ENCODE data around the gene CLIC3.

Gene CLIC3

DNA sequence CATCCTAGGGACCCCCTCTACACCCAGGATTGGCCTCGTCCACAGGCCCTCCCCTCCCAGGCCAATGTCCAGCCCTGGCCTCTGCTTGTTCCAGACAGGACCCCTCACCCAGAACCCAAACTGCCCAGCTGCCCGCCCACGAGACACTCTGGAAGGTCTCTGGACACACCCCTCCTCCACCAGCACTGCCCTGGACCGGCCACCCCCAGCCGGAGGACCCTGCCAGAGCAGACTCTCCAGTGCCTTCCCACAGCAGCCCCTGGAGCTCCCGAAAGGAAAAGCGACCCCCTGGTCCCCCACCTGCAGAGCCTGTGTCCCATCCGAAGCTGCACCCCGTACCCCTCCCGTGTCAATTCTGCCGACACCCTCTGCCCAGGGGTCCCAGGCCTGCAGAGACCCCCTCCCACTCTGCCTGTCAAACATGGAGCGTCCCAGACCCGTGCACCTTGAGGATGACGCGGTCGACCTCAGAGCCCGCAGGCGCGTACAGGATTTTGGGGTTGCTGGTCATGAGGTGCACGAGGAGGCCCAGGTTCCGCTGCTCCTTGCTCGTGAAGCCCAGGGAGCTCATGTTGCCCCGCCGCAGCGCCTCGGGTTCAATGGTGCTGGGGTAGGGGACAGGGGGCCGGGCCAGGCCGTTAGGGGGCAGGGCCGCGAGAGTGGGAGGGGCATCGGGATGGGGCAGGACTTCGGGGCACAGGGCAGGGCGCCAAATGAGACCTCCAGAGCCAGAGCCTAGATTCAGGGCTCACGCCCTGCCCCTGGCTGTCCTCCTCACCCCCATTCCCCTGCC is 23.7 kb upstream of the CLIC3 start:
- in situ Hi-C loops (cut with MboI; ENCODE audit: low sequenced_read_pairs): no loop called here

DNA sequence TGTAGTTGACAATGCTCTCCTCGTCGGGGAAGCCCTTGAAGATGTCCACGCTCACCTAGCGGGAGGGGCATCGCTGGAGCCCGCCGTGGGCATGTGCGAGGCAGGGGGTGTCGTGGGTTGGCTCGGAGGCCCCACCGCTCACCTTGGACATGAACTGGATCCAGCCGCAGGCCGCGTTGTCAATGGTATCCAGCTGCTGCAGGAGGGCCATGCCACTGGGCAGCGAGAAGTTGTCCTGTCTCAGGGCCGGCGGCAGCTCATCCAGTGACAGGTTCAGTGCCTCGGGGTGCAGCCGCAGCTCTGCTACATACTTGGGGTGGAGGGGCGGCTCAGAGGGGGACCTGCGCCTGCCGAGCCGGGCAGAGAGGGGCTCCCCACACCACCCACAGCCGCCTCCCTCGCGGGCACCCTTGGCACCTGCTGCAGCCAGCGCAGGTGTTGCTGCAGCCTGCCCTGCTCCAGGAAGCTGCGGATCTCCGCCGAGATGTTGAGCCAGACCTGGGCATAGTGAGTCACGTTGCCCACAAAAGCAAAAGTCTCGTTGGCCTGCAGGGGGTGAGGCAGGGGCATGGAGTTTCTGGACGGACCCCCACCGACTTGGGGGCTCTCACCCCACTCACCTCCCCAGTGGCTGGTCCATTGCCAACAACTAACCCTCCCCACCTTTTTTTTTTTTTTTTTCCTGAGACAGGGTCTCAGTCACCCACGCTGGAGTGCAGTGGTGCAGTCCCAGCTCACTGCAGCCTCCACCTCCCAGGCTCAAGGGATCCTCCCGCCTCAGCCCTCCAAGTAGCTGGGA is 22.6 kb upstream of the CLIC3 start:
- in situ Hi-C loops (cut with MboI; ENCODE audit: low sequenced_read_pairs): no loop called here

- in situ Hi-C loops (cut with MboI; ENCODE audit: low sequenced_read_pairs): no loop called here
Measured at GRCh38 chr9:137017791-137018497, 21.6 kb upstream of the CLIC3 start.

DNA sequence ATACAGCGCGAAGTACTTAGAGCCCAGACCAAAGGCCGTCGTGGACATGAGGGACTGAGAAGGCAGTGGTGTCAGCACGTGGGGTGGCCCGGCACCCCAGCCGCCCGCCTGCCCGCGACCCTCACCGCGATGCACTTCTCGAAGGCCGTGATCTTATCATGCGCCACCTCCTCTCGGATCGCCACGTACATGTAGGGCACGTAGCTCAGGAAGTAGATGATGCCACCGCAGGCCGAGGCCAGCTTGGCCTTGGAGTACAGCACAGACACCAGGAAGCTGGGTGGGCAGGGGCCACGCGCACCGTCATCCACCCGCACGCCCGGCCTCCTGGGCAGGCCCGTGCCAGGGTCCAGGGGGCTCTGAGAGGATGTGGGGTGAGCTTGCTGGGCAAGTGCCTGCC is 20.7 kb upstream of the CLIC3 start:
- in situ Hi-C loops (cut with MboI; ENCODE audit: low sequenced_read_pairs): no loop called here

- in situ Hi-C loops (cut with MboI; ENCODE audit: low sequenced_read_pairs): no loop called here
Measured at GRCh38 chr9:137016436-137016835, 20.1 kb upstream of the CLIC3 start.

- in situ Hi-C loops (cut with MboI; ENCODE audit: low sequenced_read_pairs): no loop called here
Measured at GRCh38 chr9:137015976-137016375, 19.6 kb upstream of the CLIC3 start.

DNA sequence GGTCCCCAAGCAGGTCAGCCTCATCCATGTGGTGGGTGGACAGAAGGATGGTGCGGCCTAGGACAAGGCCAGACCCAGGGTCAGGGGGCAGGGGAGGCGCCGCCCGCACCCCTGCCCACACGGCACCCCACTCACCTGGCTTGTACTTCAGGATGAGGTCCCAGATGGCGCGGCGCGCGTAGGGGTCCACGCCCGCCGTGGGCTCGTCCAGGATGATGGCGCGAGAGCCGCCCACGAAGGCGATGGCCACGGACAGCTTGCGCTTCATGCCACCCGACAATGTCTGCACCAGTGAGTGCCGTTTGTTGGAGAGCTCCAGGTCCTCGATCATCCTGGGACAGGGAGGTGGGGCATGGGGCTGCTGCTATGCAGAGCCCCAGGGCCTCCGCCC is 19.2 kb upstream of the CLIC3 start:
- in situ Hi-C loops (cut with MboI; ENCODE audit: low sequenced_read_pairs): no loop called here

DNA sequence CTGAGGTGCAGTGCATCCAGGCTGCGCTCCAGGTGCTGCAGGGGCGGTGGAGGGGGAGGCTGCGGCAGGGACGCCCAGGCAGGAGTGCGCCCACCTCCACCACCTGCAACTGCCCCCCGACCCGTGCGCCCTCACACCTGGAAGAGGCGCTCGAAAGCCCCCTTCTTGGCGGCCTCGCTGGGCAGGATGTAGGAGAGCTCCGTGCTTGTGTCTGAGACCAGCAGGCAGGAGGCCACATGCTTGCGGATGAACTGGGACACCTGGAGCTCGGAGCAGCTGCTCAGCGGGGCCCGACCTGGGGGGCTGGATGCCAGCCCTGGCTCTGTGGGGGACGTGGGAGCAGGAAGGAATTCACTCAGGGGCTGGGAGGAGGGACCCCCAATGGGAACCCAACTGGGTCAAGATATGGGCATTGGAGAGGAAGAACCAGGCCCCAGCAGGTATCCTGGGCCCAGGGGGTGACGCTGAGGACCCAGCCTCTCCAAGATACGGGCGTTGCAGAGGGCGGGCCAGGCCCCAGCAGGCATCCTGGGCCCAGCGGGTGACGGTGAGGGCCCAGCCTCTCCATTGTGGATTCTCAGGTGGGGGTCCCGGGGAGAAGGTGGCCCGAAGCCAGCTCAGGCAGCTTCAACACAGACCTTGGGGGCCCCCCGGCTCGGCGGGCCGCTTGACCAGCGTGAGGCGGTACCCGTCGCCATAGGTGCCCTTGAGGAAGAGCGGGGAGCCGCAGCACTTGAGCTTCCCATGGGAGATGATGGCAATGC is 18.6 kb upstream of the CLIC3 start:
- in situ Hi-C loops (cut with MboI; ENCODE audit: low sequenced_read_pairs): no loop called here

DNA sequence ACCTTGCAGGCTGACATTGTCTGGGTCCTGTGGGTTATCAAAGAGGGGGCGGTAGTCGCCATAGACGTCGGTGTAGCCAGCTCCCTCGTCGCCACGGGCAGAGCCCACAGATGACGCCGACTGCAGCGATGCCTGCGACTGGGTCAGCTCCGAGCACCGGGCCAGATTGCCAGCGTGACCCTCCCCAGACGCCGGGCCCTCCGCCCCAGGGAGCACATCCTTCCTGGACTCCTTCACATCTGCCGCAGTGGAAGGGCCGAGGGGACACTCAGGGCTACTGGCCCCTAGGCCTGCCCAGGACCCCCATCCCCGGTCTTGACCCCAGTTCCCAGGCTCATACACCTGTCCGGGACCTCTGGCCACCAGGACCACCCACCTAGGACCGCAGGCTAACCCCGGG is 17.8 kb upstream of the CLIC3 start:
- in situ Hi-C loops (cut with MboI; ENCODE audit: low sequenced_read_pairs): no loop called here

GRCh38 chr9:137013571-137013940 is 17.2 kb upstream of the CLIC3 start:
- in situ Hi-C loops (cut with MboI; ENCODE audit: low sequenced_read_pairs): no loop called here

DNA sequence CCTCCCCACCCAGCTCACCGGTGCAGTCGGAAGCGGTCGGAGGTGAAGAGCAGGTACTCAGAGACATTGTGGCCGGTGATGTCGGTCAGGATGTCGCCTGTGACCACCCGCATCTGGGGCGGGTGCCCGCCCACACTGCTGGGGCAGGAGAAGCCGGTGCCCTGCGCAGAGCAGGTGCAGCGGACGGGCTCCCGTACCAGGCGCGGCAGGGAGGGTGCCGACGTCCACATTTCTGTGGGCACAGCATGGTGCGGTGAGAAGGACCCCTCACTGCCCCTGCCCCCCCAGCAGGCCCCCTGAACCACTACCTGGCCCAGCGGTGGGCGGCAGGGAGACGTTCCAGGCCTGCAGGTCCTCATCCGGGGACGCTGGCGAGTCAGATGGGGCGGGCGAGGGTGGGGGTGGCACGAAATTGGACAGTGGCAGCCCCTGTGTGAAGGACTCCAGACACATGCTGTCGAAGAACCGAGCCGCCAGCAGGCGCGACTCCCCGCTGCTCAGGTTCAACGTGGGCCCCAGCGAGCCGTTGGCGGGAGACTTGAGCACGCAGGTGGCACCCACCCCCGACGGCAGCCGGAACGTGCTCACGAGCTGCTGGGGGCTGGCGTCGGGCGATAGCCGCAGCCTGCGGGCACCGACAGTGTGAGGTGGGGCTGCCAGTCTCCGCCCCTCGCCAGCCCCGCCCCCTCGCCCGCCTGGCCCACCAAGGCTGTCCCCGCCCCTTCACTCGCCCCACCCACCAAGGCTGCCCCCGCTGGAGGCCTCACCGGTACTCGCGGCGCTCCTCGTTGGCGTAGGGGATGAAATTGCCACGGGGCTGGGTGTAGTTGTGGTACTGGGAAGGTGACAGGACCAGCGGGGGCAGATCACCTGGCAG is 16.6 kb upstream of the CLIC3 start:
- in situ Hi-C loops (cut with MboI; ENCODE audit: low sequenced_read_pairs): no loop called here

GRCh38 chr9:137011907-137012675 is 15.7 kb upstream of the CLIC3 start:
- in situ Hi-C loops (cut with MboI; ENCODE audit: low sequenced_read_pairs): no loop called here

GRCh38 chr9:137011156-137011555 is 14.8 kb upstream of the CLIC3 start:
- in situ Hi-C loops (cut with MboI; ENCODE audit: low sequenced_read_pairs): no loop called here

GRCh38 chr9:137009938-137010732 is 13.8 kb upstream of the CLIC3 start:
- in situ Hi-C loops (cut with MboI; ENCODE audit: low sequenced_read_pairs): no loop called here

DNA sequence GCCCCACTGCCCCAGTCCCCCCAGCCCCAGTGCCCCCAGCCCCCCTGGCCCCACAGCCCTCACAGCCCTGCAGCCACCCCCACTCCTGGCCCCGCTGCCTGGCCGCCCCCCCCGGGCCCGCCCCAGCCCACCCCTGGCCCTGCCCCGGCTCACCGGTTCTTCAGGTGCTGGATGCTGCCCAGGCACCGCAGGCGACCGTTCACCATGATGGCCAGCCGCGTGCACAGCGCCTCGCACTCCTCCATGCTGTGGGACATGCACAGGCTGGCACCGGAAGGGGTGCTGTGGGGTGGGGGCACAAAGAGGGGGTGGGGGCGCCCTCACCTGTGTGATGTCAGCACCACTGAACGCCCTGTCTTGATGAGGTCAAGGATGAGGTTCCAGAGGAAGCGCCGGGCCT is 12.8 kb upstream of the CLIC3 start:
- in situ Hi-C loops (cut with MboI; ENCODE audit: low sequenced_read_pairs): no loop called here

DNA sequence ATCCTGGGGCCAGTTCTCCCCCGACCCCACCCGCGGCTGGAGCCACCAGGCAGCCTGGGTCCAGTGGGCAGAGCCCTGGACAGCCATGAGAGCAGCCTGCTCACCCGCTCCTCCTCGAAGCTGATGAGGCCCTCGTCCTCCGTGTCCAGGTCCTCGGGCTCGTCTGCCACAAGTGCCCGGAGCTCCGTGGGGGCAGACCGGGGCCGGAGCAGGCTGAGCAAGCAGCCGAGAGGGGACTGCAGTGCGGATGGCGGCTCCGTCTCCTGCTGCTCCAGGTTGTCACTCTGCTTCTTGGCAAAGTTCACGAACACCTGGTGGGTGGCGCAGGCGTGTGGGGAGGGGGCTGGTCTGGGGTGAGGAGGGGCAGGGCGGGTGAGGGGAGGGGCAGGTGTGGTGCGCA is 11.9 kb upstream of the CLIC3 start:
- in situ Hi-C loops (cut with MboI; ENCODE audit: low sequenced_read_pairs): no loop called here

GRCh38 chr9:137007816-137008270 is 11.5 kb upstream of the CLIC3 start:
- in situ Hi-C loops (cut with MboI; ENCODE audit: low sequenced_read_pairs): no loop called here

DNA sequence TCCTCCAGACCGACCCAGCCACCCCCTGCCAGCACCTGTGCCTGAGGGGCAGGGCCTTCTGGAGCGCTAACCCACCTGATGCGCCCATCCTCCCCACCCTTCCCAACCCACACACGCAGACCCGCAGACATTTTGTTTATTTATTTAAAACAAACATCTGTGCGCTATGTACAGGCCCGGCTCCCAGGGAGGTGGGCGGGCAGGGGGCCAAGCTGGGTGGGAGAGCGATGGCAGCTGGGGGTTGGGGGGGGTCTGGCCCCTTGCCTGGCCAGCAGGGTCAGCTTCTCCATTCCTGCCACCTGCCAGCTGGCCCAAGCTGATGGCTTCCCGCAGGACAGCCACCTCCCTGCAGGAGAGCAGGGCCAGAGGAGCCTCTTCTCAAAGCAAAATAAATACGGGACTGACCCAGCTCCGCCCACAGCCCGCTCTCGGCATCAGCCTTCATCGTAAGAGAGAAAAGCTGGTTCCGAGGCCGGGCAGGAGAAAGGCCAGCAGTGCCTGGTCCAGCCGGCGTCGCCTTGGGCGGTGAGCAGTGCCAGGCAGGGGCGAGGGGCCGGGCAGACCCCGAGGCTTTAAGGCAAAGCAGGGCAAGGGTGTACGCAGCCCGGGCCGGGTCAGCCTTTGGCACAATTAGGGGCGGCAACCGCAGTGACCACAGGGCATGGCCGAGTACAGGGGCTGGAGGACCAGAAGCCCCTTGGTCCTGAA is 10.9 kb upstream of the CLIC3 start:
- in situ Hi-C loops (cut with MboI; ENCODE audit: low sequenced_read_pairs): no loop called here
